Tibial artery (tissue), 4 donors: ENCODE results near the gene CNTNAP2.

Experiments used
- DNase-seq, 2 donors: peaks; one replicate each; pipeline ENCODE4 v3.0.0-alpha.2; 2019
- H3K27ac ChIP-seq, 2 donors: fragments of 200-600 bp; sonication (generic) in 1 of 2; 1 replicate in 1 of 2; 2 replicates in 1 of 2; pipeline ENCODE4 v1.5.1; 2018 to 2019; ENCODE audit warnings: mild to moderate bottlenecking in 1 of 2
- H3K27me3 ChIP-seq, 2 donors: fragments of 200-600 bp; sonication (generic) in 1 of 2; one replicate each; pipeline versions ENCODE4 v1.5.1 to v1.6.0; 2016 to 2019
- H3K36me3 ChIP-seq, 3 donors: fragments of 200-600 bp; sonication (generic) in 2 of 3; one replicate each; pipeline ENCODE4 v1.5.1; 2016 to 2019; ENCODE audit warnings: mild to moderate bottlenecking in 2 of 3
- H3K4me1 ChIP-seq, 4 donors: fragments of 200-600 bp; sonication (generic) in 2 of 4; 1 replicate in 3 of 4; 2 replicates in 1 of 4; pipeline ENCODE4 v1.5.1; 2016 to 2019
- H3K4me3 ChIP-seq, 2 donors: fragments of 200-600 bp; sonication (generic) in 1 of 2; 1 replicate in 1 of 2; 2 replicates in 1 of 2; pipeline ENCODE4 v1.5.1; 2018 to 2019; ENCODE audit warnings: mild to moderate bottlenecking in 2 of 2
- H3K9me3 ChIP-seq, 3 donors: fragments of 200-600 bp; sonication (generic) in 1 of 3; one replicate each; pipeline ENCODE4 v1.5.1; 2016 to 2019
- intact Hi-C: fragments of 100-400 bp; cut with DNase I; formaldehyde crosslinking; loops from one replicate; pipeline ENCODE4 v1.15.0; 2023; ENCODE audit warnings: low total_unique reads
- TF ChIP-seq, protein P1 (sequence below), 2 experiments: fragments of 200-600 bp in 1 of 2; fragments of 450-650 bp in 1 of 2; IDR thresholded peaks; one replicate each; pipeline ENCODE4 v1.5.1; 2017 to 2019; ENCODE audit warnings: antibody characterized with exemption in 2 of 2, mild to moderate bottlenecking in 1 of 2, moderate library complexity in 1 of 2

The CNTNAP2 gene

GRCh38 chr7:147282204-147282603, 1165.6 kb downstream of the CNTNAP2 start:
- no peak overlapping the region for H3K4me3 ChIP-seq
- no peaks in the 10 kb centered on the region for H3K4me1 ChIP-seq
- no peaks in the 10 kb centered on the region for H3K9me3 ChIP-seq
- H3K27ac ChIP-seq = no peak overlapping the region
- intact Hi-C loops = no loop called here
- H3K27me3 ChIP-seq = no peaks in the 10 kb centered on the region
- no peaks in the 10 kb centered on the region for H3K36me3 ChIP-seq
- TF ChIP-seq, protein P1, sequence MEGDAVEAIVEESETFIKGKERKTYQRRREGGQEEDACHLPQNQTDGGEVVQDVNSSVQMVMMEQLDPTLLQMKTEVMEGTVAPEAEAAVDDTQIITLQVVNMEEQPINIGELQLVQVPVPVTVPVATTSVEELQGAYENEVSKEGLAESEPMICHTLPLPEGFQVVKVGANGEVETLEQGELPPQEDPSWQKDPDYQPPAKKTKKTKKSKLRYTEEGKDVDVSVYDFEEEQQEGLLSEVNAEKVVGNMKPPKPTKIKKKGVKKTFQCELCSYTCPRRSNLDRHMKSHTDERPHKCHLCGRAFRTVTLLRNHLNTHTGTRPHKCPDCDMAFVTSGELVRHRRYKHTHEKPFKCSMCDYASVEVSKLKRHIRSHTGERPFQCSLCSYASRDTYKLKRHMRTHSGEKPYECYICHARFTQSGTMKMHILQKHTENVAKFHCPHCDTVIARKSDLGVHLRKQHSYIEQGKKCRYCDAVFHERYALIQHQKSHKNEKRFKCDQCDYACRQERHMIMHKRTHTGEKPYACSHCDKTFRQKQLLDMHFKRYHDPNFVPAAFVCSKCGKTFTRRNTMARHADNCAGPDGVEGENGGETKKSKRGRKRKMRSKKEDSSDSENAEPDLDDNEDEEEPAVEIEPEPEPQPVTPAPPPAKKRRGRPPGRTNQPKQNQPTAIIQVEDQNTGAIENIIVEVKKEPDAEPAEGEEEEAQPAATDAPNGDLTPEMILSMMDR (IDR thresholded peaks at IDR 0.05) = no peak
- no peak for DNase-seq

DNA sequence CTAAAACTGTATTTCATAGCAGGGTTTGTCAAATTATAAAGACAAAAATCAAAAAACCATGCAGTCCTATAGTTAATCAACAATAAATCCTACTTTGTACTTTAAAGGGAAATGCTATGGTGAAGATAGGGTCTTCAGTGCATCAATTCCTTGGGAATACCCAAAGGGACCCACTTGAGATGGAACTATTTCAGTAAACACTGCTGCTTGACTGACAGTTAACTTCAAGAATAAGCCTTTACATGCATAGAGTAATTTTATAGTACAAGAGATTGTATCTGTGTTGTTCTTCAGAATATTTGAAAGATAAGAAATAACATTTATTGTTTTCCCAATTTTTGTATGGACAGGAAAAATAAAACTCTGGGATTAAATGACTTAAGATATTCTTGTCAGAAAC, 1179.6 kb downstream of the CNTNAP2 start:
- H3K36me3 ChIP-seq = no peaks in the 10 kb centered on the region
- H3K9me3 ChIP-seq = no peaks in the 10 kb centered on the region
- TF ChIP-seq, protein P1 (IDR thresholded peaks at IDR 0.05) = no peak
- H3K4me3 ChIP-seq = no peak overlapping the region
- no peaks in the 10 kb centered on the region for H3K4me1 ChIP-seq
- H3K27me3 ChIP-seq = no peaks in the 10 kb centered on the region
- intact Hi-C loops = no loop called here
- H3K27ac ChIP-seq = no peak overlapping the region
- no peak for DNase-seq

DNA sequence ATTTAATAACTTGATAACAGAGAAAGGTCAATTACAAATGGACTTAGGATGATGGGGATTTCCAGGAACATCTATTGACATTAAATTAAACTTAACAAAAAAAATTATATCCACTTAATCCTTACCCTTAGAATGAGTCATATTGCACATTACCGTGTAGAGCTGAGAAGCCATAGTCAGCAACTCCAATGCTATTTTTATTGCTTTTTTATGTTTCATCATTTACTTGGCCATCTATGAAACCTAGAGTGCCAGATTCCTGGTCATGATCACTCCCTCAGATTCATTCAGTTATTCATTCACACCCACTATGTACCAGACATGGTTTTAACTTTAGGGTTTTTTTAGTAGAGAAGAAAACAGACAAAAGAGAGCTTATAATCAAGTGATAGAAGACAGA, 1180.4 kb downstream of the CNTNAP2 start:
- DNase-seq = no peak
- Histone ChIP-seq H3K27ac (no peak overlapping the region), H3K4me3 (no peak overlapping the region), H3K36me3 (no peaks in the 10 kb centered on the region), H3K4me1 (no peaks in the 10 kb centered on the region), H3K27me3 (no peaks in the 10 kb centered on the region), H3K9me3 (no peaks in the 10 kb centered on the region)
- TF ChIP-seq, protein P1 (IDR thresholded peaks at IDR 0.05) = no peak
- intact Hi-C loops = no loop called here

DNA sequence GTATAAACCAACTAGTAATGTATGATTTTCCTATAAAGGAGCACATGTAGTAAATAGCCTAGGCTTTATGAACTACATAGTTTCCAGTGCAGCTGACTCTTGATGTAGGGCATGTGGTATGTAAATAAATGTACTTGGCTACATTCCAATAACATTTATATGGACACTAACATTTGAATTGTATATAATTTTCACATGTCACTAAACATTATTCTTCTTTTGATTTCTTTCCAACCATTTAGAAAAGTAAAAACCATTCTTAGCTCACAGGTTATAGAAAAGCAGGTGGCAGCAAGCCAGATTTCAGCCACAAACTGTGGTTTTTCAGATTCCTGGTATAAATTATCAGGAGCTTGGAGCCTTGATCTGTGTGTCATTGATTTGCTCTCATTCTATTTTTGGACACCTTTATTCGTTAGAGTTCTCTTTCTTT, 1182.0 kb downstream of the CNTNAP2 start:
- H3K36me3 ChIP-seq = no peaks in the 10 kb centered on the region
- DNase-seq = no peak
- no peaks in the 10 kb centered on the region for H3K27me3 ChIP-seq
- no peak overlapping the region for H3K4me3 ChIP-seq
- H3K4me1 ChIP-seq = no peaks in the 10 kb centered on the region
- TF ChIP-seq, protein P1 (IDR thresholded peaks at IDR 0.05) = no peak
- intact Hi-C loops = no loop called here
- H3K27ac ChIP-seq = no peak overlapping the region
- no peaks in the 10 kb centered on the region for H3K9me3 ChIP-seq

DNA sequence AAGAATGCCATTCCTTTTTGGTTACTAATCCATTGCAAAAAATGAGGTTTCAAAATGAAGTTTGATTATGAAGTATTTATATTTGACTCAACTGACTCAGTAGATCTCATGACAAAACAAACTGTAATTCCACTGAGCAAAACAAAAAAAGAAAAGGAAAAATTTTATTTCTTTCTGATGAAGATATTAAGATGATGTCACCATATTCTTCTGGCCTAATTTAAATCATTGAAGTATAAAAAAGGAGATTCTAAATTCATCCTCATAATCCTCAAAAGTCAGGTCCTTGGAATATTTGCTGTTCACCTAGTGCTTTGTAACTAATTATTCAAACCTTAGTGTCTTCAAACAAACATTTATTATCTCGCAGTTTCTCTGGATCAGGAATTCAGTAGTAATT, 1183.7 kb downstream of the CNTNAP2 start:
- Histone ChIP-seq H3K27ac (no peak overlapping the region), H3K27me3 (no peaks in the 10 kb centered on the region), H3K4me3 (no peak overlapping the region), H3K9me3 (no peaks in the 10 kb centered on the region), H3K36me3 (no peaks in the 10 kb centered on the region), H3K4me1 (no peaks in the 10 kb centered on the region)
- TF ChIP-seq, protein P1 (IDR thresholded peaks at IDR 0.05) = no peak
- intact Hi-C loops = no loop called here
- DNase-seq = no peak

- no peak overlapping the region for H3K27ac ChIP-seq
- no peaks in the 10 kb centered on the region for H3K27me3 ChIP-seq
- no peaks in the 10 kb centered on the region for H3K9me3 ChIP-seq
- intact Hi-C loops = no loop called here
- H3K4me1 ChIP-seq = no peaks in the 10 kb centered on the region
- H3K4me3 ChIP-seq = no peak overlapping the region
- H3K36me3 ChIP-seq = no peaks in the 10 kb centered on the region
- TF ChIP-seq, protein P1 (IDR thresholded peaks at IDR 0.05) = no peak
- DNase-seq = no peak
Measured at GRCh38 chr7:147304376-147304775, 1187.8 kb downstream of the CNTNAP2 start.
